ENCODE results near the gene FBN1.

FBN1 gene

GRCh38 chr15:48514103-48514816 lies 131.2 kb downstream of the FBN1 start:
- Histone ChIP-seq H3K36me3 (replicated peaks; ENCODE audit: insufficient read depth, low read length) (no peaks in the 10 kb centered on the region), H3F3A (ENCODE audit: insufficient read depth, low read length) (no peaks in the 10 kb centered on the region), H3K79me2 (ENCODE audit: low read length) (no peaks in the 10 kb centered on the region), H3K27ac (ENCODE audit: low read length) (no peak overlapping the region), H4K20me1 (ENCODE audit: insufficient read depth, low read length) (no peaks in the 10 kb centered on the region), H3K4me1 (ENCODE audit: low read length) (no peaks in the 10 kb centered on the region), H3K4me2 (ENCODE audit: low read depth, low read length) (no peak overlapping the region), H2AFZ (ENCODE audit: low read length) (no peak overlapping the region), H3K9me3 (replicated peaks; ENCODE audit: insufficient read depth, low read length) (no peaks in the 10 kb centered on the region), H3K4me3 (ENCODE audit: low read length) (no peak overlapping the region), H3K27me3 (replicated peaks; ENCODE audit: insufficient read depth, low read length) (no peaks in the 10 kb centered on the region), H3K9me2 (replicated peaks; ENCODE audit: insufficient read depth, low read length) (no peaks in the 10 kb centered on the region), H3K9ac (ENCODE audit: low read length) (no peak overlapping the region)
- no peak for TF ChIP-seq EZH2phosphoT487 (IDR thresholded peaks at IDR 0.05; ENCODE audit: low read length)
- no peak for DNase-seq

- Histone ChIP-seq H3K36me3 (replicated peaks; ENCODE audit: insufficient read depth, low read length) (no peaks in the 10 kb centered on the region), H3K79me2 (ENCODE audit: low read length) (no peaks in the 10 kb centered on the region), H3K27me3 (replicated peaks; ENCODE audit: insufficient read depth, low read length) (no peaks in the 10 kb centered on the region), H3F3A (ENCODE audit: insufficient read depth, low read length) (no peaks in the 10 kb centered on the region), H3K4me2 (ENCODE audit: low read depth, low read length) (no peak overlapping the region), H3K9me3 (replicated peaks; ENCODE audit: insufficient read depth, low read length) (no peaks in the 10 kb centered on the region), H3K4me1 (ENCODE audit: low read length) (no peaks in the 10 kb centered on the region), H3K9me2 (replicated peaks; ENCODE audit: insufficient read depth, low read length) (no peaks in the 10 kb centered on the region), H3K27ac (ENCODE audit: low read length) (no peak overlapping the region), H3K9ac (ENCODE audit: low read length) (no peak overlapping the region), H2AFZ (ENCODE audit: low read length) (no peak overlapping the region), H4K20me1 (ENCODE audit: insufficient read depth, low read length) (no peaks in the 10 kb centered on the region), H3K4me3 (ENCODE audit: low read length) (no peak overlapping the region)
- no peak for TF ChIP-seq EZH2phosphoT487 (IDR thresholded peaks at IDR 0.05; ENCODE audit: low read length)
- TF ChIP-seq CTCF (IDR thresholded peaks at IDR 0.05; ENCODE audit: low read length): no peak
- TF ChIP-seq EZH2 (optimal IDR thresholded peaks at IDR 0.05; ENCODE audit: low read depth, low read length): no peak
- DNase-seq: no peak
These were observed 134.5 kb downstream of the FBN1 start for GRCh38 chr15:48510976-48511375.

- no peak overlapping the region for H3K27ac ChIP-seq (ENCODE audit: low read length)
- no peaks in the 10 kb centered on the region for H3F3A ChIP-seq (ENCODE audit: insufficient read depth, low read length)
- H4K20me1 ChIP-seq (ENCODE audit: insufficient read depth, low read length): no peaks in the 10 kb centered on the region
- H3K9me2 ChIP-seq (replicated peaks; ENCODE audit: insufficient read depth, low read length): no peaks in the 10 kb centered on the region
- no peak overlapping the region for H3K4me3 ChIP-seq (ENCODE audit: low read length)
- H3K79me2 ChIP-seq (ENCODE audit: low read length): no peaks in the 10 kb centered on the region
- no peak overlapping the region for H3K4me2 ChIP-seq (ENCODE audit: low read depth, low read length)
- no peak overlapping the region for H2AFZ ChIP-seq (ENCODE audit: low read length)
- no peaks in the 10 kb centered on the region for H3K36me3 ChIP-seq (replicated peaks; ENCODE audit: insufficient read depth, low read length)
- H3K27me3 ChIP-seq (replicated peaks; ENCODE audit: insufficient read depth, low read length): no peaks in the 10 kb centered on the region
- no peaks in the 10 kb centered on the region for H3K9me3 ChIP-seq (replicated peaks; ENCODE audit: insufficient read depth, low read length)
- H3K9ac ChIP-seq (ENCODE audit: low read length): no peak overlapping the region
- TF ChIP-seq EZH2 (optimal IDR thresholded peaks at IDR 0.05; ENCODE audit: low read depth, low read length) (no peak), CTCF (IDR thresholded peaks at IDR 0.05; ENCODE audit: low read length) (peak; percentile 72)
- no peaks in the 10 kb centered on the region for H3K4me1 ChIP-seq (ENCODE audit: low read length)
- DNase-seq: peak; percentile 54
These were observed 138.0 kb downstream of the FBN1 start for GRCh38 chr15:48507416-48508065.

GRCh38 chr15:48505067-48505466 lies 140.4 kb downstream of the FBN1 start:
- Histone ChIP-seq H3K9me2 (replicated peaks; ENCODE audit: insufficient read depth, low read length) (no peaks in the 10 kb centered on the region), H3K27ac (ENCODE audit: low read length) (no peak overlapping the region), H2AFZ (ENCODE audit: low read length) (no peak overlapping the region), H3K79me2 (ENCODE audit: low read length) (no peaks in the 10 kb centered on the region), H3K4me2 (ENCODE audit: low read depth, low read length) (no peak overlapping the region), H3K36me3 (replicated peaks; ENCODE audit: insufficient read depth, low read length) (no peaks in the 10 kb centered on the region), H3K4me1 (ENCODE audit: low read length) (no peaks in the 10 kb centered on the region), H4K20me1 (ENCODE audit: insufficient read depth, low read length) (no peaks in the 10 kb centered on the region), H3K9me3 (replicated peaks; ENCODE audit: insufficient read depth, low read length) (no peaks in the 10 kb centered on the region), H3K4me3 (ENCODE audit: low read length) (no peak overlapping the region), H3F3A (ENCODE audit: insufficient read depth, low read length) (no peaks in the 10 kb centered on the region), H3K27me3 (replicated peaks; ENCODE audit: insufficient read depth, low read length) (no peaks in the 10 kb centered on the region), H3K9ac (ENCODE audit: low read length) (no peak overlapping the region)
- DNase-seq: no peak
- no peak for TF ChIP-seq EZH2 (optimal IDR thresholded peaks at IDR 0.05; ENCODE audit: low read depth, low read length)
- TF ChIP-seq CTCF (IDR thresholded peaks at IDR 0.05; ENCODE audit: low read length): no peak
- no peak for TF ChIP-seq EZH2phosphoT487 (IDR thresholded peaks at IDR 0.05; ENCODE audit: low read length)

Data from MM.1S (cell line).